IMR-90 (cell line): ENCODE data around the gene TRIM43B. TPM values are rescaled to one million over a fixed set of nuclear protein-coding genes. Genes with fewer than 3 reads are reported as not detected.

Source experiments
- ATAC-seq: fragments of 200-7000 bp; cut with Tn5 transposase; 2 replicates; pipeline ENCODE4 v1.9.1; 2020; ENCODE audit warnings: low read depth, mild to moderate bottlenecking, moderate library complexity
- BruUV-seq: library from RNA; stranded (reverse); fragments of 400-500 nt; replicated peaks from 2 replicates; lab custom pipeline; 2021; lab: Mats Ljungman, UMichigan
- CTCF ChIA-PET: fragments of 300-600 bp; formaldehyde crosslinking; extraction: SDS; loops from one replicate; lab custom pipeline; 2021; ENCODE audit warnings: antibody characterized with exemption; lab: Yijun Ruan, JAX
- POLR2A ChIA-PET: fragments of 300-600 bp; sonication (Branson Sonifier 250); formaldehyde crosslinking; loops from one replicate; lab custom pipeline; 2022; ENCODE audit warnings: antibody characterized with exemption; ENCODE audit not compliant: unreplicated experiment; lab: Charles Lee
- DNase-seq: peaks from one replicate; pipeline ENCODE4 v3.0.0; 2013
- H2AFZ ChIP-seq: replicated peaks from 2 replicates; pipeline ENCODE3; 2013; ENCODE audit warnings: low read length, mild to moderate bottlenecking; ENCODE audit not compliant: poor library complexity
- H2AK5ac ChIP-seq: 2 replicates; pipeline ENCODE4 v1.6.1; 2013; ENCODE audit warnings: low read depth, low read length, inconsistent platforms
- H2AK9ac ChIP-seq: replicated peaks from 2 replicates; pipeline ENCODE3; 2013; ENCODE audit warnings: mild to moderate bottlenecking, low read depth, low read length, moderate library complexity; ENCODE audit not compliant: poor library complexity
- H2BK120ac ChIP-seq: 2 replicates; pipeline ENCODE4 v1.6.1; 2013; ENCODE audit warnings: low read depth, low read length, inconsistent platforms
- H2BK15ac ChIP-seq: 3 replicates; pipeline ENCODE4 v1.6.1; 2013; ENCODE audit warnings: low read depth, low read length, inconsistent platforms
- H2BK20ac ChIP-seq: 2 replicates; pipeline ENCODE4 v1.6.1; 2013; ENCODE audit warnings: low read depth, mild to moderate bottlenecking, inconsistent platforms, low read length, moderate library complexity
- H2BK5ac ChIP-seq: 2 replicates; pipeline ENCODE4 v1.6.1; 2013; ENCODE audit warnings: mild to moderate bottlenecking, low read depth, low read length, inconsistent platforms; ENCODE audit not compliant: poor library complexity, severe bottlenecking
- H3K14ac ChIP-seq: replicated peaks from 2 replicates; pipeline ENCODE4 v1.6.1; 2013; ENCODE audit warnings: low read depth, low read length, inconsistent platforms
- H3K18ac ChIP-seq: 2 replicates; pipeline ENCODE4 v1.6.1; 2013; ENCODE audit warnings: low read depth, low read length, control low read depth
- H3K23ac ChIP-seq: 2 replicates; pipeline ENCODE4 v1.6.1; 2013; ENCODE audit warnings: low read depth, low read length, inconsistent platforms
- H3K27ac ChIP-seq: 2 replicates; pipeline ENCODE4 v1.5.1; 2013; ENCODE audit warnings: mild to moderate bottlenecking, control low read depth, low read length; ENCODE audit not compliant: insufficient read depth
- H3K27me3 ChIP-seq: 2 replicates; pipeline ENCODE4 v1.6.1; 2013; ENCODE audit warnings: low read length; ENCODE audit not compliant: control insufficient read depth, insufficient read depth
- H3K36me3 ChIP-seq: 2 replicates; pipeline ENCODE4 v1.6.1; 2013; ENCODE audit warnings: low read length, mixed read lengths; ENCODE audit not compliant: control insufficient read depth, insufficient read depth
- H3K4ac ChIP-seq: 2 replicates; pipeline ENCODE4 v1.6.1; 2013; ENCODE audit warnings: low read depth, low read length, inconsistent platforms
- H3K4me1 ChIP-seq: 2 replicates; pipeline ENCODE4 v1.6.1; 2013; ENCODE audit warnings: low read length, mixed read lengths; ENCODE audit not compliant: control insufficient read depth, insufficient read depth
- H3K4me2 ChIP-seq: 2 replicates; pipeline ENCODE4 v1.6.1; 2013; ENCODE audit warnings: low read depth, mild to moderate bottlenecking, control low read depth, low read length, moderate library complexity
- H3K4me3 ChIP-seq: 2 replicates; pipeline ENCODE4 v1.5.1; 2013; ENCODE audit warnings: low read depth, mild to moderate bottlenecking, control low read depth, low read length, moderate library complexity; ENCODE audit not compliant: insufficient read depth
- H3K56ac ChIP-seq: 2 replicates; pipeline ENCODE4 v1.6.1; 2013; ENCODE audit warnings: low read length, inconsistent platforms; ENCODE audit not compliant: insufficient read depth; ENCODE audit errors: extremely low read depth
- H3K79me1 ChIP-seq, 2 experiments: 2 replicates each; pipeline ENCODE4 v1.6.1; 2013; ENCODE audit warnings: low read length in 2 of 2, inconsistent platforms in 1 of 2, low read depth in 1 of 2
- H3K9ac ChIP-seq: 2 replicates; pipeline ENCODE4 v1.6.1; 2013; ENCODE audit warnings: low read depth, low read length, control low read depth
- H3K9me1 ChIP-seq: 2 replicates; pipeline ENCODE4 v1.6.1; 2013; ENCODE audit warnings: low read length, inconsistent platforms; ENCODE audit not compliant: insufficient read depth
- H3K9me3 ChIP-seq: 2 replicates; pipeline ENCODE4 v1.6.1; 2013; ENCODE audit warnings: low read length; ENCODE audit not compliant: control insufficient read depth, insufficient read depth
- H4K20me1 ChIP-seq: 2 replicates; pipeline ENCODE4 v1.6.1; 2013; ENCODE audit warnings: low read length, inconsistent platforms; ENCODE audit not compliant: insufficient read depth
- H4K5ac ChIP-seq: 2 replicates; pipeline ENCODE4 v1.6.1; 2013; ENCODE audit warnings: mild to moderate bottlenecking, low read depth, low read length, control low read depth
- H4K8ac ChIP-seq, 2 experiments: 2 replicates each; pipeline ENCODE4 v1.6.1; 2013; ENCODE audit warnings: low read depth in 2 of 2, low read length in 2 of 2, control low read depth in 1 of 2, inconsistent platforms in 1 of 2
- H4K91ac ChIP-seq: 2 replicates; pipeline ENCODE4 v1.6.1; 2013; ENCODE audit warnings: low read depth, low read length, inconsistent platforms; ENCODE audit not compliant: insufficient read depth
- CTCF ChIP-seq: conservative IDR thresholded peaks from 2 replicates; pipeline ENCODE4 v1.5.1; 2012; ENCODE audit warnings: mild to moderate bottlenecking, low read depth, low read length, improper control_type of control experiment
- ELK1 ChIP-seq: fragments of 150-350 bp; IDR thresholded peaks from 2 replicates; pipeline ENCODE4 v1.6.1; 2016; ENCODE audit warnings: low read depth, mild to moderate bottlenecking, low read length, moderate library complexity, borderline replicate concordance
- MAFK ChIP-seq: IDR thresholded peaks from 2 replicates; pipeline ENCODE4 v1.6.1; 2012; ENCODE audit warnings: low read depth, low read length, improper control_type of control experiment
- MXI1 ChIP-seq: IDR thresholded peaks from 2 replicates; pipeline ENCODE4 v1.6.1; 2012; ENCODE audit warnings: low read depth, mild to moderate bottlenecking, low read length, moderate library complexity, borderline replicate concordance
- NFE2L2 ChIP-seq: fragments of 150-350 bp; IDR thresholded peaks from 2 replicates; pipeline ENCODE4 v1.6.1; 2016; ENCODE audit warnings: low read depth, mild to moderate bottlenecking, low read length
- RAD21 ChIP-seq: IDR thresholded peaks from 2 replicates; pipeline ENCODE4 v1.6.1; 2012; ENCODE audit warnings: low read length, improper control_type of control experiment
- RCOR1 ChIP-seq: IDR thresholded peaks from 2 replicates; pipeline ENCODE4 v1.6.1; 2012; ENCODE audit warnings: mild to moderate bottlenecking, low read length, improper control_type of control experiment; ENCODE audit not compliant: insufficient replicate concordance
- RFX5 ChIP-seq: IDR thresholded peaks from 2 replicates; pipeline ENCODE4 v1.8.0; 2012; ENCODE audit warnings: low read depth, mild to moderate bottlenecking, low read length, moderate library complexity
- SMC3 ChIP-seq: fragments of 150-350 bp; IDR thresholded peaks from 2 replicates; pipeline ENCODE4 v1.6.1; 2016; ENCODE audit warnings: low read depth, mild to moderate bottlenecking, antibody characterized with exemption, low read length, moderate library complexity
- WGBS, 2 experiments: methylation state at CpG; one replicate each; pipeline versions ENCODE4 v1.1.5 to v1.1.7; 2013; ENCODE audit warnings: missing lambda C conversion rate in 2 of 2; ENCODE audit not compliant: insufficient read length in 1 of 2; ENCODE audit errors: extremely low coverage in 2 of 2; 5-methylcytosine and 5-hydroxymethylcytosine counted together
- dilution Hi-C: fragments of 300-500 bp; cut with HindIII; formaldehyde crosslinking; loops from one replicate; pipeline ENCODE4 v1.14.3; 2018; ENCODE audit warnings: low sequenced_read_pairs; ENCODE audit not compliant: unreplicated experiment
- in situ Hi-C: fragments of 300-500 bp; cut with MboI; formaldehyde crosslinking; loops from 3 replicates; pipeline ENCODE4 v1.14.3; 2019; ENCODE audit warnings: low sequenced_read_pairs, inconsistent platforms, mixed read lengths
- intact Hi-C: fragments of 100-400 bp; cut with micrococcal nuclease; formaldehyde crosslinking; loops from 2 replicates; pipeline ENCODE4 v1.10.0; 2022
- polyA plus RNA-seq, 3 experiments: library from polyadenylated mRNA; depleted of rRNA; stranded (reverse); fragments of >200 nt; gene quantifications; 2 replicates each; pipeline ENCODE4 v1.2.3, GENCODE V29; 2012; ENCODE audit warnings: low replicate concordance in 1 of 3
- total RNA-seq: library from RNA; depleted of rRNA; stranded (reverse); fragments of >200 nt; gene quantifications from 2 replicates; pipeline ENCODE4 v1.2.3, GENCODE V29; 2012
- TF ChIP-seq, protein P1 (sequence below): fragments of 150-350 bp; IDR thresholded peaks from 2 replicates; pipeline ENCODE4 v1.6.1; 2017; ENCODE audit warnings: mild to moderate bottlenecking, antibody characterized with exemption, low read length, low read depth

Gene TRIM43B
- total and polyA plus RNA-seq, 2 of the 4 experiments (the other 2 are of a cell fraction), result not detected

DNA sequence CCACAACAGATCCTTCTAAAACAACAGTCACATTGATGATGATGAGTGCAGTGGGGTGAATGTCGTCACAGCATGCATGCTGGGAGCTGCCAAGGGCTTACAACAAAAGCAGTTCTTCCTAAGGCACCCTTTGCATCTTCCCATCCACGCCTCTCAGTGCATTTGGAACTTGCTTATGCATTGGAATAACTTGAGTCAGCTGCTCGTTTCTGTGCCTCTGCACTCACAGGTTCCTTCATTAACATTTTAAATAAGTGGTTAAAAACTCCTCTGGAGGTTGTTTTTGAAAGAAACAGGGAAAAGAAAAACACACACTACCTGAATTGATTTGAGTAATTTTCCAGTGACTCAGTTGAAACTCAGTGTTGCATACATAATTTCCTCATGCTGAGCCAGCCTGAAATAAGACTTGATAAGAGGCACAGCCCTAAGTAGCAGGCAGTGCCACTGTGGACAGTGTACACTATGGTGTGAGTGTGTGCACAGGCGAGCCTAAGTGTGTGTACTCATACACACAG lies 46.8 kb upstream of the TRIM43B start:
- Histone ChIP-seq H2BK15ac (no peak overlapping the region), H3K56ac (no peak overlapping the region), H3K27ac (no peak overlapping the region), H4K8ac (no peak overlapping the region), H3K9ac (no peak overlapping the region), H3K14ac (no peak overlapping the region), H3K36me3 (peaks cover 14% of the 10 kb centered on the region), H3K27me3 (no peaks in the 10 kb centered on the region), H4K20me1 (peaks cover 15% of the 10 kb centered on the region), H3K23ac (no peak overlapping the region), H2BK20ac (no peak overlapping the region), H4K5ac (no peak overlapping the region), H3K9me3 (no peaks in the 10 kb centered on the region), H3K4ac (no peak overlapping the region), H2AFZ (no peak overlapping the region), H2AK9ac (no peak overlapping the region), H4K91ac (no peak overlapping the region), H3K79me1 (peaks cover 13 to 46% of the 10 kb centered on the region in 2 experiments), H2BK5ac (no peak overlapping the region), H3K18ac (no peak overlapping the region), H3K4me3 (no peak overlapping the region), H3K4me2 (no peak overlapping the region), H2BK120ac (no peak overlapping the region), H3K9me1 (peaks cover 24% of the 10 kb centered on the region), H3K4me1 (peaks cover 7% of the 10 kb centered on the region), H2AK5ac (no peak overlapping the region)
- ChIA-PET POLR2A (no interaction called here), CTCF (no interaction called here)
- TF ChIP-seq ELK1 (no peak), RCOR1 (no peak), RAD21 (no peak), RFX5 (no peak), NFE2L2 (no peak), MAFK (no peak), MXI1 (no peak), CTCF (no peak), SMC3 (no peak)
- TF ChIP-seq, protein P1, sequence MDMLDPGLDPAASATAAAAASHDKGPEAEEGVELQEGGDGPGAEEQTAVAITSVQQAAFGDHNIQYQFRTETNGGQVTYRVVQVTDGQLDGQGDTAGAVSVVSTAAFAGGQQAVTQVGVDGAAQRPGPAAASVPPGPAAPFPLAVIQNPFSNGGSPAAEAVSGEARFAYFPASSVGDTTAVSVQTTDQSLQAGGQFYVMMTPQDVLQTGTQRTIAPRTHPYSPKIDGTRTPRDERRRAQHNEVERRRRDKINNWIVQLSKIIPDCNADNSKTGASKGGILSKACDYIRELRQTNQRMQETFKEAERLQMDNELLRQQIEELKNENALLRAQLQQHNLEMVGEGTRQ, result no peak
- DNase-seq, result no peak
- no peak for ATAC-seq
- in situ Hi-C loops (no loop called here), intact Hi-C loops (no loop called here), dilution Hi-C loops (no loop called here)
- no CpG with 5 or more reads among the region's 4 CpGs for WGBS, 2 experiments
- no TSS peak for BruUV-seq
